HUES6 (cell line): ENCODE results near the gene AFF1.

Experiments used
- H3K27ac ChIP-seq: 2 replicates; pipeline ENCODE4 v1.7.0; 2013; ENCODE audit warnings: low read depth, mild to moderate bottlenecking, low read length, inconsistent platforms
- H3K27me3 ChIP-seq: 2 replicates; pipeline ENCODE4 v1.6.1; 2013; ENCODE audit warnings: low read length; ENCODE audit not compliant: control insufficient read depth, insufficient read depth
- H3K36me3 ChIP-seq: 2 replicates; pipeline ENCODE4 v1.6.1; 2013; ENCODE audit warnings: low read length; ENCODE audit not compliant: control insufficient read depth, insufficient read depth
- H3K4me1 ChIP-seq: 2 replicates; pipeline ENCODE4 v1.6.1; 2013; ENCODE audit warnings: low read length; ENCODE audit not compliant: control insufficient read depth, insufficient read depth
- H3K4me3 ChIP-seq: 2 replicates; pipeline ENCODE4 v1.5.1; 2013; ENCODE audit warnings: low read depth, low read length
- H3K9ac ChIP-seq: one replicate; pipeline ENCODE4 v1.6.1; 2013; ENCODE audit warnings: mild to moderate bottlenecking, low read length
- H3K9me3 ChIP-seq: 2 replicates; pipeline ENCODE4 v1.6.1; 2013; ENCODE audit warnings: low read depth, low read length; ENCODE audit not compliant: control insufficient read depth, insufficient read depth

The AFF1 gene

DNA sequence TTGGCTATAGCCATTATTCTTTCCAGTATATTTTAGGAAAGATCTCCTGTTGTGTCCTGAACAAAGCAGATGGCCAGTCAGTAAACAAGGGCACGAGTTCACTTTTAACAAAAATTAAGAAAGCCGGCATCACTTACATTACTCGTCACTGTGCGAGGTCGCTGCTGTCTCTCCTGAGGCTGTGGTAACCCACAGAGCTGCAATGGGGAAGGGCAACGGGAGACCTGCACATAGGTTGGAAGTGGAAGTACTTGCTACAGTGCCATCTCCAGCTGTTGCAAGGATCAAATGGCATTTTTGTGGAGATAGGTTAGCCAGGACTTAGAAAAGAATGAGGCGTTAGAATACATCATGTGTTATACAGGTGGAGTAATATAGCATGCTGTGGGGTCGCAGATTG is 153.4 kb downstream of the AFF1 start:
- no peaks in the 10 kb centered on the region for H3K27me3 ChIP-seq
- no peak overlapping the region for H3K9ac ChIP-seq
- peaks cover 9% of the 10 kb centered on the region for H3K4me1 ChIP-seq
- H3K4me3 ChIP-seq, result no peak overlapping the region
- H3K27ac ChIP-seq, result no peak overlapping the region
- H3K9me3 ChIP-seq, result no peaks in the 10 kb centered on the region
- H3K36me3 ChIP-seq, result peaks cover 52% of the 10 kb centered on the region

DNA sequence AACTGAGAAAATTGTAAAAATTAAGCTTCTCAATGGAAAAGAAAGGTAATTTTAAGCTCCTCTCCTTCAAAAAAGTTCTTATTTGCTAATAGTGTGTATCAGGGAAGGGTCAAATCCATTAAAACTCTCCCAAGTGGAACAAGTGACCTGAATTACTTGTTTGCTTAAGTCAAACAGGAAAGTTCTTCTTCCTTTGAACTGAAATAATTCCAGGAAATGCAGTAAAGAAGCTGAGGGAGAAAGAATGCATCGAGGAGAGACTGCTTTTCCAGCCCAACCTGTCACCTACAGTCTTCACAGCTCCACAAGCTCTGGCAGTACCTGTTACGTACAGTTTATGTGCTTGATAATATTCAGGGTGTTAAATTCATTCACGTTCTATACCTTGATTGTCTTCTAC is 154.6 kb downstream of the AFF1 start:
- H3K4me3 ChIP-seq, result no peak overlapping the region
- no peak overlapping the region for H3K27ac ChIP-seq
- peaks cover 44% of the 10 kb centered on the region for H3K36me3 ChIP-seq
- no peak overlapping the region for H3K9ac ChIP-seq
- H3K27me3 ChIP-seq, result no peaks in the 10 kb centered on the region
- H3K4me1 ChIP-seq, result peaks cover 9% of the 10 kb centered on the region
- no peaks in the 10 kb centered on the region for H3K9me3 ChIP-seq

DNA sequence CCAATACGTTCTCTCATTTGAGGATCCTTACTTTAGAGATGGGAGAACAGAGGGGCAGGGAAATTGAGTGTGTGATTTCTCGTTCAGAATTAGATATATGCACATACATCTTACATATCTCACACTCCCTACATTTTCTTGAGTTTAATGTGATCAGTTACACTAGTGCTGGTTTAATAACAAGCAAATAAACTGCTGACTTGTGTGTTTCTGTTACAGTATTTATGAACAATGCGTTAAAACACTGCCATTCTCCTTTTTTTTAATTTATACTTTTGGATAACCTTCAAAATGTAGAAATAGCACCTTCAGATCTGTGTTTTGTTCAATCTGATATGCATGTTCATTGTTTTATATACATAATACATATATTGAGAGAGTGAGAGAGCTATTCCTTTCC is 155.5 kb downstream of the AFF1 start:
- peaks cover 9% of the 10 kb centered on the region for H3K4me1 ChIP-seq
- peaks cover 40% of the 10 kb centered on the region for H3K36me3 ChIP-seq
- no peaks in the 10 kb centered on the region for H3K9me3 ChIP-seq
- H3K4me3 ChIP-seq, result no peak overlapping the region
- no peak overlapping the region for H3K27ac ChIP-seq
- H3K27me3 ChIP-seq, result no peaks in the 10 kb centered on the region
- H3K9ac ChIP-seq, result no peak overlapping the region

DNA sequence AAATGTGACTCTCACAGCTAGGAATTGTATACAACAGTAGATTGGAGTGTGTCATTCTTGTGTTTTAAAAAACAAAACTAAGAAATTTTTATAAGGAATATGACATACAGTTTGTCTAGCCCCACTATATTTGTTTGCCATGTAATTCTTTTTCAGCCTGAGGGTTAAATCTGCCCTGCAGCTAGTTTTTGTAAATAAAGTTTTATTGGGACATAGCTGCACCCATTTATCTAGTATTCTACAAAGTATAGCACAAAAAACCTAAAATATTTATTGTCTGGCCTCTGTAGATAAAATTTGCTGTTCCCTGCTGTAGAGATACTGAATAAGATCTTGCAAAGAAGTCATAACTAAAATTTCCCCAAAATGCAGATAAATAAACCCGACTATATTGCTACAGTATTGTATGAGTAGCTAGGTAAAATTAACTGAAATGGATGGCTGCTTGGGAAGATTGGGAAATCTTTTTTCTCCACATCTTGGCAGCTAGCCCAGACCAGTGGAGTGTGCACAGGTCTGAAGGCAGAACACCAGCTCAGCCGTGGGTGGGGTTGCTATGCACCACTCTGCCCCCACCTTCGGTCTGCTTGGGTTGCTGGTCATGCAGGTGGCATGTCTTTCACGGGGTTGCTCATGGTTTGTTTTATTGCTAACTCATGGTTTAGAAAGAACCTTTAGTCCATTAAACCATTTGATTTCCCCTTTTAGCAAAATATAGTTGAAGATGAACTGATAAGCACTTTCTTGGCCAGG is 157.8 kb downstream of the AFF1 start:
- peaks cover 35% of the 10 kb centered on the region for H3K36me3 ChIP-seq
- H3K4me3 ChIP-seq, result no peak overlapping the region
- H3K9ac ChIP-seq, result no peak overlapping the region
- peaks cover 9% of the 10 kb centered on the region for H3K4me1 ChIP-seq
- H3K27ac ChIP-seq, result no peak overlapping the region
- no peaks in the 10 kb centered on the region for H3K9me3 ChIP-seq
- no peaks in the 10 kb centered on the region for H3K27me3 ChIP-seq

DNA sequence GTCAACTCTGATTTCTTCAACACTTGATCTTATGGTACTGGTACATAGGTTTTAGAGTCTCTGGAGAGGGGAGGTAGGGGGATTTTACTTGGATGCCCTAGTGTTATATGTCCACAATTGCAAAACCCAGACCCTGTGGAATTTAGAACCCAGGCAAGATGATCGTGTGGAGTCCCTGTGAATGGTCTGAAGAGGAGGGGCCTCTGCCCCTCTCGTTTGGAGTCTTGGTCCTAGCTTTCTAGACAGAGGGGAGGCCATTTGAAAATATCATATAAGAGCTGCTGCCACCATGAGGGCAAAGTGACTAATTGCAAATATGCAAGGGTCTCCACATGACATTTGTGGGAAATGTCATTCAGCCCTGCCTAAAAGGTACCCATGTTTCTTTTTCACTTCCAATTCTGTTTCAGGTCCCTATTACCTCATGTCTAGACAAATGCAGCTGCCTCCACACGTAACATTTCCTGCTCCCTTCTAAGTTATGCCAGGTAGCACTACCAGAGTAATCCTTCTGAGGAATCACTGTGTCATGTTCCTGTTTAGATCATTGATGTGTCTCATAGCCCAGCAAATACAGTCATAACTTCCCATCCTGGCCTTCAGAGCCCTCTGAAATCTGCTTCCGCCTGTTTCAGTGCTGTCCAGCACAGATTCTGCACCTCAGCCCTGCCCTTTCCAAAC is 158.8 kb downstream of the AFF1 start:
- Histone ChIP-seq H3K9ac (no peak overlapping the region), H3K4me3 (no peak overlapping the region), H3K36me3 (peaks cover 32% of the 10 kb centered on the region), H3K9me3 (no peaks in the 10 kb centered on the region), H3K27me3 (no peaks in the 10 kb centered on the region), H3K27ac (no peak overlapping the region), H3K4me1 (peaks cover 14% of the 10 kb centered on the region)

GRCh38 chr4:87097075-87097474 is 162.3 kb downstream of the AFF1 start:
- Histone ChIP-seq H3K4me3 (no peak overlapping the region), H3K9me3 (no peaks in the 10 kb centered on the region), H3K27ac (no peak overlapping the region), H3K27me3 (no peaks in the 10 kb centered on the region), H3K36me3 (peaks cover 17% of the 10 kb centered on the region), H3K4me1 (peaks cover 34% of the 10 kb centered on the region), H3K9ac (no peak overlapping the region)

- Histone ChIP-seq H3K4me1 (peaks cover 34% of the 10 kb centered on the region), H3K9ac (no peak overlapping the region), H3K27ac (no peak overlapping the region), H3K9me3 (no peaks in the 10 kb centered on the region), H3K4me3 (no peak overlapping the region), H3K36me3 (peaks cover 7% of the 10 kb centered on the region), H3K27me3 (no peaks in the 10 kb centered on the region)
Observed at GRCh38 chr4:87100168-87100567, 165.4 kb downstream of the AFF1 start.

DNA sequence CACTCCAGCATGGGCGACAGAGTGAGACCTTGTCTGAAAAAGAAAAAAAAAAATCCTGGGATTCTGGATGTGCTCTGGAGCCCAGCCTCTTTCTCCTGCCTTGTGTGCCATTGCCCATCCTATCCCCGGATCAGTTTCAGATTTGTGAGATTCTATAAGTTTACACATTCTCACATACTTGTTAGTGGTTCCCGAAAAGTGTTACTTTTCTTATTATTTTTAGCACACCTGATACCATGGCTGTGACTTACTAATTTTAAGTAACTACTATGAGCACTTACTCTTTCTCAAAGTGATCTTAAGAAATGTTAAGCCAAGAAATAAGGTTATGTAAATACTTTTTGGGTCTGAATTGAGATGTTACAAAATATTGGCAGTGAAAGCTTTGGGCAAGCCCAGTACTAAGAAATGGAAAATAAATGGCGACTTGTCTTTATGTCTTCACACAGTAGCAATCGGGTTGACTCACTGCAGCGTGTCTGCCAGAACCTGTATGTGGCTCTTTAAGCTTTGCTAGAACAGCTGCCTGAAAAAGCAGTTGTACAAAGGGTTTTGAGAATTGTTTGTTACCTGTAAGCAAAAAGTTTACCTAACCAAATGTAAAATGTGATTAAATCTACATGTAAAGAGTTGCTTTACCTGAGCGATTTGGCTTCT is 166.9 kb downstream of the AFF1 start:
- no peaks in the 10 kb centered on the region for H3K9me3 ChIP-seq
- H3K27ac ChIP-seq, result no peak overlapping the region
- no peaks in the 10 kb centered on the region for H3K27me3 ChIP-seq
- H3K9ac ChIP-seq, result no peak overlapping the region
- peaks cover 33% of the 10 kb centered on the region for H3K4me1 ChIP-seq
- H3K36me3 ChIP-seq, result peaks cover 19% of the 10 kb centered on the region
- no peak overlapping the region for H3K4me3 ChIP-seq

- H3K27ac ChIP-seq, result no peak overlapping the region
- H3K4me1 ChIP-seq, result peaks cover 20% of the 10 kb centered on the region
- H3K9me3 ChIP-seq, result no peaks in the 10 kb centered on the region
- H3K27me3 ChIP-seq, result no peaks in the 10 kb centered on the region
- H3K9ac ChIP-seq, result no peak overlapping the region
- H3K36me3 ChIP-seq, result peaks cover 25% of the 10 kb centered on the region
- no peak overlapping the region for H3K4me3 ChIP-seq
Observed at GRCh38 chr4:87103086-87103485, 168.3 kb downstream of the AFF1 start.

- H3K9ac ChIP-seq, result no peak overlapping the region
- H3K4me1 ChIP-seq, result peaks cover 19% of the 10 kb centered on the region
- peaks cover 31% of the 10 kb centered on the region for H3K36me3 ChIP-seq
- no peaks in the 10 kb centered on the region for H3K9me3 ChIP-seq
- no peak overlapping the region for H3K4me3 ChIP-seq
- no peak overlapping the region for H3K27ac ChIP-seq
- H3K27me3 ChIP-seq, result no peaks in the 10 kb centered on the region
Observed at GRCh38 chr4:87103691-87104187, 168.9 kb downstream of the AFF1 start.
